ENCODE measurements around the gene BRINP2.

Gene BRINP2, protein sequence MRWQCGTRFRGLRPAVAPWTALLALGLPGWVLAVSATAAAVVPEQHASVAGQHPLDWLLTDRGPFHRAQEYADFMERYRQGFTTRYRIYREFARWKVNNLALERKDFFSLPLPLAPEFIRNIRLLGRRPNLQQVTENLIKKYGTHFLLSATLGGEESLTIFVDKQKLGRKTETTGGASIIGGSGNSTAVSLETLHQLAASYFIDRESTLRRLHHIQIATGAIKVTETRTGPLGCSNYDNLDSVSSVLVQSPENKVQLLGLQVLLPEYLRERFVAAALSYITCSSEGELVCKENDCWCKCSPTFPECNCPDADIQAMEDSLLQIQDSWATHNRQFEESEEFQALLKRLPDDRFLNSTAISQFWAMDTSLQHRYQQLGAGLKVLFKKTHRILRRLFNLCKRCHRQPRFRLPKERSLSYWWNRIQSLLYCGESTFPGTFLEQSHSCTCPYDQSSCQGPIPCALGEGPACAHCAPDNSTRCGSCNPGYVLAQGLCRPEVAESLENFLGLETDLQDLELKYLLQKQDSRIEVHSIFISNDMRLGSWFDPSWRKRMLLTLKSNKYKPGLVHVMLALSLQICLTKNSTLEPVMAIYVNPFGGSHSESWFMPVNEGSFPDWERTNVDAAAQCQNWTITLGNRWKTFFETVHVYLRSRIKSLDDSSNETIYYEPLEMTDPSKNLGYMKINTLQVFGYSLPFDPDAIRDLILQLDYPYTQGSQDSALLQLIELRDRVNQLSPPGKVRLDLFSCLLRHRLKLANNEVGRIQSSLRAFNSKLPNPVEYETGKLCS

DNA sequence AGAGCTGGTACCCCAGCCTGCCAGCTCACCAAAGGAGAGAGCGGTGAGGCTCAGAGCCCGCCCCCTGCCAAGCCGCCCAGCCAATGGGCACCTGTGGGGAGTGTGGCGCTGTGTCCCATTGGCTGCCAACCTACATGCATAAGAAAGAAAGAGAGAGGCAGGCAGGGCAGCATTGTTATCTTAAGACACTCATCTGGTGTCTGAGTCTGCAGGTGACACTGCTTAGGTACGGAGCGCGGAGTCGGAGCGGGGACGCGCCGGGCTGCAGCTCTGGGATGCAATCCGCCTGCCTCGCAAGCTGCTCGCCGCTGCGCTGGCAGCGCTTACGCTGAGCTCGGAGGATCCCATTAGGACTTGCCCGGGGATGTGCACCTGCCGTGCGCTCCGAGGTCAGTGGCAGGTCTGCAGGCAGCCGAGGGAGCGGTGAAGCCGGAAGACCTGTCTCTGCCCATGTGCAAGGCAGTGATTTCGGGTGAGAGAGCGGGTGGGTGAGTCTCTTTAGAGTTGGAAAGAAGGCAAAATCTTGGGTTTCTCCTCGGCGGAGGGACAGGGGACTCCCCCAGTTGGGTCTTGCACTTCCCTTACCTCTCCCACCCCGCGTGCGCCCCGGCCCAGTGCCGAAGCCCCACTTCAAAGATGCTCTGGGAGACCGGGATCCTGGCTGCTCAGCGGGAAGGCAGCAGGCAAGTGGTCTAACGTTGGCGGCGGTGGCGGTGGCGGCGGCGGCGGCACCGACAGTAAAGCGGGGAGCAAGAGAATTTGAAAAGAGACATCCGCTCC lies at the start of gene BRINP2:
Gene BRINP2 (plus strand): TSS at position 203 of the 780 bp plus-strand sequence. CDS start 58,919 bp downstream, outside the sequence.
- DNase-seq, result peak; percentile 74

DNA sequence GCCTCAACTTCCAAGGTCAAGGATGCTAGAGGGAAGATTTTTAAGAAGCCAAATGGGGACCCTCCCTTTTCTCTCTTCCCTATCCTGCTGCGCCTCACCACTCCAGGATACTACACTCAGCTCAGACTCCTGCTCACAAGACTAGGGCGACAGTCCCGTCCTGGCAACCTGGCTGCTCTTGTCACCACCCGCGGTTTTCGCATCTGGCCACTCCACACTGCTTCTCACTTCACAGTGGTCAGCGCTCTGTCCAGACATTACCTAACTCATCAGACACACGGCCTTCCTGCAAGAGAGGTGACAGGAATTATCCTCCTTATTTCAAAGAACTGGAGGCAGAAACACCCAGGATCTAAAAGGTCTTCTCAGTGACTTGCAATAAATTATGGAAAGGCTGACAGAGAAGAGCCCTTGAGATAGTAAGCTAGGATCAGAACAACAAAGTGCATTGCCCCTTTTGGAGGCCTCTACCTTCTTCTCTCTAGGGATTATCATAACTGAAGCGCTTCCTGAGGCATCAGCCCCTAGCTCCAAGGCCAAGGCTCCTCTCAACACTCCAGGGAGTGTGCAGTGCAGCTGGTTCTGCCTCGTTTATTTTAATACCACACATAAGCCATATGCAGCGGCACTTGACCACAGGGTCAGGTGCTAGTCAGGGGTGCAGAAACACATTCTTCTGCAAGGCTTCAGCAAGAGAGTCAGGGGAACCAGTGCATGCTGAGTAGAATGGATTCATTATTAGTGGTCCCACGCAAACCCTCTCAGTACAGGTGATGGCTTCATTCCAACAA lies 48.1 kb upstream of the BRINP2 start:
- no peak for DNase-seq

DNA sequence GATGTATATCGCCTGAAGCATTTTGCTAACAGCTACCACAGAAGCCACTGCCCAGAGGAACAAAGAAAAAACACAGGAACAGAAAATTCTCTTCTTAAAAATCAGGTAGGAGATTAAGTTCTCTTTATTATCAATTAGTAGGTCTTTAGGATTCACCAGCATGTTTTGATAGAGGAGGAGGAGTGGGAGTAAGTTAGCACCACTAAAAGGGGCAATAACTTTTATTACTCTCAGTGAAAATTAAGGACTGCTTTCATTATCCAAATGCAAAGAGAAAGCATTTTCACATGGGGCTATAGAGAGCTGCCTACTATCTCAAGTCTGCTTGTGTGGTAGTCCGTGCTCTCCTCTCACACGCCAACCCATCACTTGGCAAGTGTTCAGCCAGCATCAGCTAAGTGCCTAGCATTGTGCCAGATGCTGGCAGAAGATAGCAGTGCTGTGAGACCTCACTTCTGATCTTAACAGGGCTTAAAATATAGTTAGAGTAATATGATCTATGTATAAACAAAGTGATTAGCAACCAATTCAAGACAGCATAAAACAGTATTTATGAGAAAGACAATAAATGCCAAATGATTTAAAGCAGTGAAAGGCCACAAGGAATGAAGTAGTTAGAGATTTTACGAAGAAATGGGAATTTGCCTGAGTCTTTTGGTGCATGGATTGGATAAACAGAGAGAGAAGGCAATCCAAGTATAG lies 46.0 kb upstream of the BRINP2 start:
- no peak for DNase-seq

DNA sequence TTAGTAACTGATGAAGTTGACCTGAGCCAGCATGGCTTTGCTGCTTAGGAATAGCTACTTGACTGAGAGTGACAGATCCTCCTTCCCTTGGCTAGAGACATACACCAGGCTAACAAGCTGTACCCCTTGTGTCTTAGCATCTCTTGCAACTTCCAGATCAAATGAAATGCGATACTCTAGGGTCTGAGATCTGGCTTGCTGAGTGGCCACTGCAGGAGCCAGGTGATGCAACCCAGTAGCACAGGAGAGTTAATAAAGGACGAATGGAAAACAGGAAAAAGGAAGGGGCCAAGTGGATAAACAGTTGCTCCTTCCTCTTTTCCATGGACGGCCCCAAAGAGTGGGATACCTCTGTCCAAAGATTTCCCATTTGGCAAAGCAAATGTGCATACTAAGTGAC lies 44.5 kb upstream of the BRINP2 start:
- DNase-seq, result no peak

DNA sequence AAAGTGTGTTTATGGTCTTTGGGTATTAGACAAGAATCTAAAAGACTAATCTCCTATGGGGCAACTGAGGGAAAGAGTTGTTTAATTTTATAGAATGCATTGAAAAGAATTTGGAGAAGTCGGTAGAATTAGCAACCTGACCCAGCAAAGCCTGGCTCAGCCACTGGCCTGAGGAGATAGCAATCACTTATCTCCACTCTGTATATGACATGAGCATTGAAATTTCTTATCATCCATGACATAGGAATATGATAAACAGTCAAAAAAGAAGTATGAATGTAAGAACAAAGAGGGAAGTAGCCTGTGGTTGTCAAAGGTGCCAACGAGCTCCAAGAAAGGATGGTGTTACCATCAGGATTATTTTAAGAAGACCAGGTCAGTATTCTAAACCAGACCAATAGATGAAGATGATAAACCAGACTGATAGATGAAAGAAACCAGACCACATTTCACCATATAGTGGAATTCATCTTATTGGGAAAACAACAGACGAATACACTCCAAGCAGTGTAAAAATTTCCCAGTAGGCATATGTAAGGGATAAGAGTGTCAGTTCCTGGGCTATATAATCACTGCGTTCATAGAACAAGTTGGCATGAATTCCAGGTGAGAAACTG lies 42.0 kb upstream of the BRINP2 start:
- no peak for DNase-seq

DNA sequence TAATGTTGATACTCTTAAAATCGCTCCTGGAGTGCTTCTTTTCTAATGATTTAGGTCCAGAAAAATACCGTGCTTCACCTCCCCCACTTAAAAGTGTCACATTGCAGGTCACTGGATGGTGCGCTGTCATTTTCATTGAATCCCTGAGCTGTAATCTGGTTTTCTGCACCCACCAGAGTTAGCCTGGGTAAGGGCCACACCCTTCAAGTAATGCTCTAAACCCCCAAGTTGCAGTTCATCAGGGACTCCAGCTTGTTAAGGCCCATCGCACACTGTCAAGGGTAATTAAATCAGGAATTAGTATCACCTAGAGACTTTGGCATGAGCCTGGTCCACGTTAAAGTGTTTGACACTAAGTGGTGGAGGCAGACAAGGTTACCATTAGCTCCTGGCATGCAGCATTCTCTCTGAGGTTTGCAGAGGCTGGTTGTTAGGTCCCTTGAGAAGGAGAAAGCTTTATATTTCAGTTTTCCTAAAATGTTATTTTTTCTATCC lies 40.3 kb upstream of the BRINP2 start:
- DNase-seq, result no peak

DNA sequence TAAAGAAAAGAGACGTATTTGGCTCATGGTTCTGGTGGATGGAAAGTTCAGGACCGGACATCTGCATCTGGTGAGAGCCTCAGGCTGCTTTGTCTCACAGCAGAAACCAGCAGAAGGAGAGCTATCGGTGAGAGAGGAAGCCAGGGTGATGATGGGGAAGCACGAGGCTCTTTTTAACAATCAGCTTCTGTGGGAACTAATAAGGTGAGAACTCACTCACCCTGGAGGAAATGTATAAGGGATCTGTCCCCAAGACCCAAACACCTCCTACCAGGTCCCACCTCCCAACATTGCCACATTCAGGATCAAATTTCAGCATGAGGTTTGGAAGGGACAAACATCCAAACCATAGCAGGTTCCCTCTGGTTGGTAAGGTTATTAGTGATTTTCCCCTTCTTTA lies 39.0 kb upstream of the BRINP2 start:
- no peak for DNase-seq

DNA sequence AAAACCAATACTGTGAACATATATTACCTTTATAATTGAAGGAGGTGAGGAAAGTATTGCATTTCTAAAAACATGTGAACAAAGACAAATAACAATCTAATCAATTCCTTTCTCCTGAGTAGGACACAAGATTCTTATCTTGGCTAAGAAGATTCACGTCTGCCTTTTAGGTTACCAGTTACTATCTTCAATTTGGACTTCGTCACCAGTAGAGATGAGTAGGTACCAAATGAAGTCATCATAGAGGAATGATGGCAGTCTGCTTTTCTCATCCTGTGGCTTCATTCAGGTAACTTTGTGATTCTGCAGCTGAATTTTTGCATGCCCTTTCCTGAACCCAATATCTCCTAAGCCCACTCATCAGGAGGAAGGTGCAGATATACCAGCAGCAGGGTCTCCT lies 38.6 kb upstream of the BRINP2 start:
- DNase-seq, result no peak

DNA sequence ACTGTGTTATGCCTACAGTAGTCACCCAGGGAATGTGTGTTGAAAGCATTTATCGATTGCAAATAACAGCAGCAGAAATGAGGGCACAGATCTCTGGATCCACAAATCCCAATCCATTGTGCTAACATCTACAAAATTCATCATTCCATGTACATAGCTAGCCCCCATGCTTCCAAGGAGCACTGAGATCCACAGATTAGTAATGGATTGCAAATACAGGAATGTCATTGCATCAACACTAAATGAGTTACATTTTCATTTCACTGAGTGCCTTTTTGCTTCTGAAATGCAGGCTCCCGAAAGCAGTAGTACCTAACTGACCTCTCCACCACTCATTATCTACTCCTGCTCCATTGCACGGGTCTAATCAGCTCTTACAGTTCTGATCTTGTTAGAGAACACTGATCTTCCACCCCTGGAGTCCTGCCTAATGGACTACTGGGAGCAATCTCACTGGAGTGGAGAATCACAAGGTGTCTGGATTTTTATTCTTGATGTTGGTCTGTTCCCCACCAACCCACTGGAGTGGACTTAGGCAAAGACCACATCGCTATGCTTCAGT lies 36.7 kb upstream of the BRINP2 start:
- DNase-seq, result no peak

DNA sequence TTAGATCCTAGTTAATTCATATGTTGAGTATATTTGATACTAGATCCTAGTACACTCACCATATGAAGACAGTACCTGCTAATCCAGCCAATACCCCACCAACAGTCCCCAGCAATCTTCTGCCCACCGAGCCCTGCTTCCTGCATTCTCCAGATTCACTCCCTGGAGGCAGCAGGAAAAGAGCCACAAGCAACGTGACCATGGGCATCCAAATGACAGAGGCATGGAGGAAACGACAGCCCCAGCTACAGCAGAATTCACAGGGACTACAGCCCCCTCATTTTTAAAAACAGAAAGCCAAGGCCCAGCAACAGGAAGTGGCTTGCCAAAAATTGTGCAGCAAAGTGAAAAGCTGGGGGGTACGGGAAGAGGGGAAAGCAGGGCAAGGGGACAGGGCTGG lies 35.5 kb upstream of the BRINP2 start:
- DNase-seq, result no peak

DNA sequence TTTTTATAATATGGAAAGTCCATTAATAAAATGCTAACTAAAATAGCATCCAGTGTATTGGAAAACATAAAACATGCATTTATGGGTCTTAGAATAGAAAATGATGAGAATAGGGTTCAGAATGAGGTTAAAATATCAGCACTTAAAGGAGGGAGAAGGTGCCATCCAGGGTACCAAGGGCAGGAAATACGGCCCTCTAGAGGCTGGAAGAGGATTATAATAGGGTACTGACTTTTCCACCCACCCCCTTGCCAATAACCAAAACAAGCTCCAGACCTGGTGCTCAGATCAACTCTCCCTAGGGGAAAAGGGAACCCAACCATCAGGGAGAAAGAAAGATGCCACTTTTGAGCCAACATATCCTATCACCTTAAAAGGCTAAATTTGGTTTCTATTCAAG lies 32.9 kb upstream of the BRINP2 start:
- DNase-seq, result no peak

DNA sequence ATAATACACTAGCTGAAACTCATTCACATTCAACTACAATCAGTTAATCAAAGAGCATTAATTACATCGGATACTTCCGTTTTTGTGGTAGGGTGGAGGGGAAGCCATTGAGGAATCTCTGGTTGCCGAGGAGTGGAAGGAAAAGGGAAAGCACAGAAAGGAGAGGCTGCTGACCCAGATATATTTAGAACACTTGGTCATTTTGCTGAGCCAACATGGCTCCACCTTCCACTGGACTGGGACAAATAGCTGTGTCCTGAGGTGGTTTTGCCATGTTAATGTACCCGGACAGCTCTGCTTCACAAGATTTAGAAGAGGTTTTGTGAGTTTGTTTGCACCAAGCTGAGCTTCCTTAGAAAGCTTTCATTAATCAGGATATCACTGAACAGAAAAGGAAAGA lies 32.4 kb upstream of the BRINP2 start:
- no peak for DNase-seq

DNA sequence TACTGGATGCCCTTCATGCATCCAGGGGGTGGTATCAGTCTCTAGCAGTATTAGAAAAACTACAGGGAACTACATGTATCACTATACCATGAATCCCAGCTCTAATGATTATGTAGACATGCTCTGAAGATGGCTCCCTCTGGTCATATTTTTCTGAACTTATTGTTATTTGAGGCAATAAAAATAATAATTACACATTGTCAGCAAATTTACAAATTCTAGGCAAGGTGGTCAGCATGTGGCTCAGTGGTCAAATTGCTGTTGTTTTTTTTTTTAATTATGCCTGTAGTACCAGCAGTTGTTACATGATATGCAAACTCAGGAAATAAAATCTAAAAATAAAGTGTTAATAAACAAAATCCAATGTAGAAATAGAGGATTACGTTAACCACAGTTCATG lies 28.7 kb upstream of the BRINP2 start:
- no peak for DNase-seq

DNA sequence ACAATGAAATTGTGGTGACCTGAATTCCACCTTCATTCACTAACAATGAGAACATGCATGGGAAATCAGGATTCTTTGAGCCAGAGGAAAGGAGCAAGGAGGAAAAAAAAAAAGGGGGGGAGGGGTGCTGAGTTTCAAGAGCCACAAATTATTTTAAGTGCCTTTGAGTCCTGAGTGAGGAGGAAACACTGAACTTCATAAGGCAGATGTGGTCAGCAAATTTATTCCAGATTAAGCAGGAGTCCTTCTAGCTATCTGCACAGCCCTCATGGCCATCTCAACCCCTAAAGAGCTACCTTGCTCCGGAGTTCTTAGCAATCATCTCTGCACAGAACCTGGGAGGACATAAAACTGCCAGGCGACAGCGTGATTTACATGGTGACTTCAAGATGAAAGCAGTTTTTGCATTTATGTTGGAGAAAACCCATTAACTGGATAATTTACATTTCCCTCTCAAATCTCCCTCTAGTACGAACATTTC lies 27.9 kb upstream of the BRINP2 start:
- no peak for DNase-seq

DNA sequence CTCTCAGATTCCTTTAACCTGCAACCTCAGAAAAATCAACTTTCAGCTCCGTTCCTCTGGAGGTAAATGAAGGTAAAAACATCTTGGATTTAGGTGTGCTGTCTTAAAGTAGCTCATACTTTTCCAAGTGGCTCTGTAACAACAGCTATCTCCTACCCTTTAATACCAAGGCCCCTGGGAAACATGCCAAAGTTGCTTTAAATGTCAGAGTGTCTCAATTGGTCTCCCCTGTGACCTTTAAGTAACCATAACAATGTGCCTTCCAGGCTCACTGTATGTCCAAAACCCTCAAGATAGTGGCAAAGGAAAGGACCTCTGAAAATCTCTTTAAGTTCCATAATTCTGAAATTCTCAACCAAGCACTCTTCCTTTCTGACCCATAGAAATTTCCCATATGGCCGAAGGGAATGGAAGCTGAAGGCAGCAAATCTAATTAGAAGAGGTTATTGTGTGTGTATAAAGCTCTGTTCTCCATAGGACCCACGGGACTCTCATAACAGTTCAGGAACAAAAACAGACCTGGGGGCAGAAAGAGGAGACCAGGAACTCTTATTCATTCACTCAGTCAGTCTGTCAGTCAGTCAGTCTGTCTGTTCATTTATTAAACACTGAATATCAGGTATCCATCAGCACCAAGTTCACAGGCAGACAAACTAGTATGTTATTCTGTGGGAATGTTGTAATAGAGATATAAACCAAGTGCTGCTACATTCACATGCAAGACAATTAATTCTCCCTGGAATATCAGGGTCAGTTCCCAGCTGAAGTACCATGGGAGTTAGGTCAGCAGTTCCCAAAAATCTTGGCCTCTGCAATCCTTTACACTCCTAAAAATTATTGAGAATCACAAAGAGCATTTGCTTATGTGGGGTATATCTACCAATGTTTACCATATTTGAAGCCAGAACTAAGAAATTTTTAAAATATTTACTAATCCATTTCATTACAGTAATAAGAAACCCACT lies 25.4 kb upstream of the BRINP2 start:
- no peak for DNase-seq

DNA sequence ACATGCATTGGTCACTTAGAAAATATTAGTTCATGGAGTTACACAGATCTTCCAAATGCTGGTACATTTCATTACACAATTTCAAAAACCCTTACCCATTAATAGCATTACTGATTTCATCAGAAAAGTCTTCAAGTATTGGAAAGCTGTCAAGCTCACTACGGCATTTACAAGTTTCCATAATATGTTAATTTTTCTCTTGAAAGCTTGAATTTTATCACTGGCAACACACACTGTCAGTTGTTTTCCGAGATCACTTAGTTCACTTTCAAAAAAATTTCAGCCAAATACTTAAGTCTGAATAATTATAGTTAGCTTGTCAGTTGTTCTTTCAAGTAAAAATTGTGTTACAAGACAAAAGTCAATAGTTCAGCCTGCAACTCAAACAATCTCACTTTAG lies 24.3 kb upstream of the BRINP2 start:
- no peak for DNase-seq

DNA sequence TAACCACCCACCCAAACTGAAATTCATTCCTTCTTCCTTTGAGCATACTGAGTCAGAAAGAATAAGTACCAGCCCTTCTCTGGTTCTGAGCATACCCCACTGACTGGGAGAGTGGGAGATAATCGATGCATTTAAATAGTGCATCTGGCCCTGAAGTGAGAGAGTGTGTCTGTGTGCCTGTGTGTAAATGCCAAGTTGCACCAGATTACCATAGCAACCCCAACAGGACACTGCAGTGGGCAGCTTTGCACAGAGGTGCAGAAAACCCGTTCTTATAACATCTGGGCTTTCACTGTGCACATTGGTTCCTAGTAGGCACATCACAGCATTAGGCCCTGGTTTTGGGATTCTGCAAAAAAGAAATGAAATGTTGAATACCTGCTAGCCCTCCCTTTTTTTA lies 8.5 kb upstream of the BRINP2 start:
- DNase-seq, result no peak

DNA sequence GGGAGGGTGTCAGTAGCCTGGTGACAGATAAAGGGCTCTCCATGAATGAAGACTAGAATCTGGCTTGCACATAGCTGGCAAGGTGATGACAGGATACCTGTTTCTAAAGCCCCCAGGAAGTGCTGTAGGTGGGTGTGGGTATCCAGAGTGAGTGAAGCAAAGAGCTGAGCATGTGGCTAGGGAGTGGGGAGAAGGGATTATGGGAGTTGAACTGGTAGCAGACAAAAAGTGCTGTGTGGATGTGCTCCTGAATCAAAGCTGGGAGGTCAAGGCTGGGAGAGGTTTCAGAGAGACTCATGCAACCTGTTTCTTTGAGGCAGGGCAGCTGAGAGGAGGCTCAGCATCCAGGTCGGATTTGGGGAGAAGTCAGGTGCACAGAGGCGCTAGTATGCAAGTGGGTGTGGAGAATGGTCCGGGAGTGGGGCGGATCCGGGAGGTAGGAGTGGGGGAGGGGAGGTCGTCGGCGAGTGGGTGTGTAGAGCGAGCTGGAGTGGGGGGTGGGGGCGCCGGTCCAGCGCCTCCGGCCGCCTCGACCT lies 6.8 kb upstream of the BRINP2 start:
- DNase-seq, result no peak

DNA sequence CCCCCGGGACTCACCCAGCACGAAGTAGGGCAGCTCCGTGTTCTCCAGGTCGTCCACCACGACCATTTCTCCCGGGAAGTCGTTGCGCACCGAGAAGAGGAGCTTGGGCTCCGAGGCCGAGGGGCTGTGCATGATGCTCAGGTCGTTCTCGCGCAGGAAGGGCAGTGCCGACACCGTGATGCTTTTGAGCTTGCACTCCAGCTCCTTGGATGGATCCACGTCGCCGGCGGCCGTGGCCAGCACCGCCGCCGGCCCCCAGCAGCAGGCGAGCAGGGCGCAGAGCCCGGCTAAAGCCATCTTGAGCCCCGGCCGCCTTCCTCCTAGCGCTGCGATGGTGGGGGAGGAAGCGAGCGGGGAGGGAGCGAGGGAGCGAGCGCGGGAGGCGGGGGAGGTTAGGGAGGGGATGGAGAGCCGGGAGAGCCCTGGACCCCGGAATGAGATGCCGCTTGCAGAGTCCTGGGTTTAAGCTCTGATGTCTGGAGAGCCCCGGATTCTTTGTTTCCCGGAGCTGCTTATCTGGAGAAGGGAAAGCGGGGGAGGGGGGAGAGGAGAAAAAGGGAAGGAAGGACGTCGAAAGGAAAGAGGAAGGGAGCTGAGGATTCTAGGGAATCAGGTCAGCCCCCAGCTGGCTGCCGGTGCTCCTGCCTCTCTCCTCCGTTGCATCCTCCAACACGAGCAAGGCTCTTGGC lies 6.2 kb upstream of the BRINP2 start, which contains the start of gene ASTN1:
Gene ASTN1 (minus strand): TSS at position 333 of the 689 bp plus-strand sequence. CDS start 36 bp downstream, at position 297.
- DNase-seq, result no peak
